ENCODE measurements around the gene SPOCK3. TPM values are rescaled to one million over a fixed set of nuclear protein-coding genes. Genes with fewer than 3 reads are reported as not detected.

The SPOCK3 gene
- total and polyA plus RNA-seq, 2 experiments from 2014 or later, result 1.6 to 4.1 TPM

- Histone ChIP-seq H3K4me1 (ENCODE audit: insufficient read depth) (no peaks in the 10 kb centered on the region), H3K27me3 (ENCODE audit: insufficient read depth) (no peaks in the 10 kb centered on the region), H3K27ac (ENCODE audit: low read depth) (no peak overlapping the region), H3F3A (replicated peaks; ENCODE audit: low read depth) (no peaks in the 10 kb centered on the region), H2AFZ (no peak overlapping the region), H3K9me2 (ENCODE audit: insufficient read depth) (0 out of 2 replicates have a peak, but pooled peaks cover 5% of the 10 kb centered on the region), H3K36me3 (ENCODE audit: insufficient read depth) (no peaks in the 10 kb centered on the region), H3K79me2 (replicated peaks; ENCODE audit: insufficient read depth) (no peaks in the 10 kb centered on the region), H3K4me2 (no peak overlapping the region), H4K20me1 (replicated peaks; ENCODE audit: insufficient read depth) (no peaks in the 10 kb centered on the region), H3K4me3 (no peak overlapping the region)
- H3K27ac Mint-ChIP-seq, result no peak overlapping the region
- no peak overlapping the region for H3K4me3 Mint-ChIP-seq
- ATAC-seq (no peak), DNase-seq (ENCODE audit: low spot score) (no peak)
- H3K36me3 Mint-ChIP-seq (ENCODE audit: low read depth), result no peaks in the 10 kb centered on the region
- H3K27me3 Mint-ChIP-seq (ENCODE audit: insufficient read depth, low read depth, poor library complexity), result no peaks in the 10 kb centered on the region
- H3K4me1 Mint-ChIP-seq, result no peaks in the 10 kb centered on the region
- H3K9me3 Mint-ChIP-seq, result no peaks in the 10 kb centered on the region
- TF ChIP-seq ETS1 (IDR thresholded peaks at IDR 0.05), result no peak
These were observed 131.8 kb downstream of the SPOCK3 start for GRCh38 chr4:167102475-167102874.

GRCh38 chr4:167101035-167101434 lies 133.3 kb downstream of the SPOCK3 start:
- no peaks in the 10 kb centered on the region for H4K20me1 ChIP-seq (replicated peaks; ENCODE audit: insufficient read depth)
- no peaks in the 10 kb centered on the region for H3K27me3 Mint-ChIP-seq (ENCODE audit: insufficient read depth, low read depth, poor library complexity)
- DNase-seq (ENCODE audit: low spot score) (no peak), ATAC-seq (no peak)
- H3K36me3 ChIP-seq (ENCODE audit: insufficient read depth), result no peaks in the 10 kb centered on the region
- TF ChIP-seq ZNF114 (CRISPR knock-in tag; IDR thresholded peaks at IDR 0.05) (no peak), POLR2AphosphoS5 (IDR thresholded peaks at IDR 0.05; ENCODE audit: low read depth) (no peak), STAT1 (IDR thresholded peaks at IDR 0.05; ENCODE audit: unreplicated experiment) (no peak), ZNF462 (CRISPR knock-in tag; IDR thresholded peaks at IDR 0.05) (no peak), JUNB (IDR thresholded peaks at IDR 0.05; ENCODE audit: unreplicated experiment) (no peak)
- no peaks in the 10 kb centered on the region for H3K27me3 ChIP-seq (ENCODE audit: insufficient read depth)
- H3K4me1 ChIP-seq (ENCODE audit: insufficient read depth), result no peaks in the 10 kb centered on the region
- H3F3A ChIP-seq (replicated peaks; ENCODE audit: low read depth), result no peaks in the 10 kb centered on the region
- 0 out of 2 replicates have a peak, but pooled peaks cover 5% of the 10 kb centered on the region for H3K9me2 ChIP-seq (ENCODE audit: insufficient read depth)
- H3K36me3 Mint-ChIP-seq (ENCODE audit: low read depth), result no peaks in the 10 kb centered on the region
- H3K9me3 Mint-ChIP-seq, result no peaks in the 10 kb centered on the region
- no peak overlapping the region for H3K27ac ChIP-seq (ENCODE audit: low read depth)
- no peaks in the 10 kb centered on the region for H3K79me2 ChIP-seq (replicated peaks; ENCODE audit: insufficient read depth)
- no peak overlapping the region for H2AFZ ChIP-seq
- no peak overlapping the region for H3K27ac Mint-ChIP-seq
- H3K4me2 ChIP-seq, result no peak overlapping the region
- H3K4me3 Mint-ChIP-seq, result no peak overlapping the region
- H3K4me1 Mint-ChIP-seq, result no peaks in the 10 kb centered on the region
- no peak overlapping the region for H3K4me3 ChIP-seq

Measured in GM23338 (cell line).